H4 (cell line): ENCODE data around the gene RTN3. TPM values are rescaled to one million over a fixed set of nuclear protein-coding genes. Genes with fewer than 3 reads are reported as not detected.
A peak's percentile ranks its signal among the peaks of the same experiment; 100 is the strongest.
"Not testable (repeated sequence)": the region's sequence is repeated elsewhere in the genome, so short reads cannot be mapped to it uniquely, and the experiment has no call there.

Experiments used
- DNase-seq: peaks from one replicate; pipeline ENCODE4 v3.0.0-alpha.2; 2015; ENCODE audit warnings: low spot score
- total RNA-seq: library from RNA; depleted of rRNA; stranded (reverse); fragments of >200 nt; shearing (Covaris generic); gene quantifications from 2 replicates; pipeline ENCODE4 v1.2.3, GENCODE V29; 2014

RTN3 gene
- total RNA-seq, 1 experiment from 2014 or later = 78.6 TPM

GRCh38 chr11:63767565-63768236, 86.4 kb downstream of the RTN3 start:
- no peak for DNase-seq

GRCh38 chr11:63768237-63769041, 87.1 kb downstream of the RTN3 start, which contains the start of gene ZFTA:
ZFTA (minus strand) TSS chr11:63768775; CDS start chr11:63768622, 153 bp downstream.
- DNase-seq = no peak

- no peak for DNase-seq
Observed at GRCh38 chr11:63769042-63769713, 87.9 kb downstream of the RTN3 start.

- no peak for DNase-seq
Observed at GRCh38 chr11:63769714-63770455, 88.6 kb downstream of the RTN3 start.

- no peak for DNase-seq
Observed at GRCh38 chr11:63770763-63771162, 89.5 kb downstream of the RTN3 start.

GRCh38 chr11:63771741-63772318, 90.5 kb downstream of the RTN3 start:
- DNase-seq = not testable (repeated sequence)

GRCh38 chr11:63775191-63775590, 93.9 kb downstream of the RTN3 start:
- no peak for DNase-seq

DNA sequence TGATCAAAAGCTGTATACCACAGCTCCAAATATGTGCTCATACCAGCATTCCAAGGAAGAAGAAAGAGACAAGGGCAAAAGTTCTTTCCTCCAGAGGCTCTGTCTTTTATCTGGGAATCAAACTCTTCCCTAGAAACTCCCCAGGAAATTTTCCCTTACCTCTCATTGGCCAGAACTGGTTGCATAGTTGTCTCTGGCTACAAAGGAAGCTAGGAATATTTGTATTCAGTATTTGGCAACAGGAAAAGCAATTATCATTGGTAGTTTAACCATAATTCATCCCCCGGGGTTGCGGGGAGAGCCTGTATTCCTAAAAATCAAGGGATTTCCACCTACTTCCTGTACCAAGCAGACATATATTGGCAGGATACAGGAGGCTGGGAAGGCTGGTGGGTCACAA, 97.7 kb downstream of the RTN3 start:
- no peak for DNase-seq

- no peak for DNase-seq
Observed at GRCh38 chr11:63782749-63783148, 101.4 kb downstream of the RTN3 start.

DNA sequence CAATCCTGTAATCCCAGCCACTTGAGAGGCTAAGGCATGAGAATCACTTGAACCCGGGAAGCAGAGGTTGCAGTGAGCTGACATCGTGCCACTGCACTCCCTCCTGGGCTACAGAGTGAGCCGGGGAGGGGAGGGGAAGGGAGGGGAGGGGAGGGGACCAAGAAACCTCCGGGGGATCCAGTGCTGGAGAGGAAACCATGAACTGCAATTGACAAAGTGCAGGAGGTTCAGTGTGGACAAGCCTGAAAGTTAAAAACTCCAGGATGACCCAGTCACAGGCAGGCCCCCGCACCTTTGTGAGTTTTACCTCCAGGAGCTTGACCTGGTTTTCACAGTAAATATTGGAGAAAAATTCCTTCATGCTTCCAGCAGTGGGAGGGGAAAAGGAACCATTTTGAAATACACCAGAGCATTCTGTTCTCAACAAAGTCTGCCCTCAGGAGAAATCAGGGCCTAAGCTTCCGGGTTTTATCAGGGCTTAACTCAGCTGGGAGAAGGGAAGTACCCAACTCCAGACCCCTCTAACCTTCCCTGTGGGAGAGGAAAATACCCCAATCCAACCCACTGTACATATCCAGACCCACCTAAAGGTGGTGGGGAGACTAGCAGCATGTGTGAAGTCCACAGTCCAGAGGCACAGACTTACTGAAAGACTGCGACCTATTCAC, 102.8 kb downstream of the RTN3 start:
- no peak for DNase-seq

DNA sequence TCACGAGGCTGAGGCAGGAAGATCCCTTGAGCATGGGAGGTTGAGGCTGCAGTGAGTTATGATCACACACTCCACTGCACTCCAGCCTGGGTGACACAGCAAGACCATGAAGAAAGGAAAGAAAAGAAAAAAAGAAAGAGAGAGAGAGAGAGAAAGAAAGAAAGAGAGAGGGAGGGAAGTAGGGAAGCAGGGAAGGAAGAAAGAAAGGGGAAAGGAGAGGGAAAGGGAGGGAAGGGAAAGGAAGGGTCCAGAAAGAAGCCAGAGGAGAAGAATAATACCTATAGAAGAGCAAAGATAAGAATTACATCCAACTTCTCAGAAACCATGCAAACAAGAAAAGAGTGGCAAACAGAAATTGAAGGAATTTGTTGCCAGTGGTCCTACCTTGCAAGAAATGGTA, 104.5 kb downstream of the RTN3 start:
- no peak for DNase-seq

DNA sequence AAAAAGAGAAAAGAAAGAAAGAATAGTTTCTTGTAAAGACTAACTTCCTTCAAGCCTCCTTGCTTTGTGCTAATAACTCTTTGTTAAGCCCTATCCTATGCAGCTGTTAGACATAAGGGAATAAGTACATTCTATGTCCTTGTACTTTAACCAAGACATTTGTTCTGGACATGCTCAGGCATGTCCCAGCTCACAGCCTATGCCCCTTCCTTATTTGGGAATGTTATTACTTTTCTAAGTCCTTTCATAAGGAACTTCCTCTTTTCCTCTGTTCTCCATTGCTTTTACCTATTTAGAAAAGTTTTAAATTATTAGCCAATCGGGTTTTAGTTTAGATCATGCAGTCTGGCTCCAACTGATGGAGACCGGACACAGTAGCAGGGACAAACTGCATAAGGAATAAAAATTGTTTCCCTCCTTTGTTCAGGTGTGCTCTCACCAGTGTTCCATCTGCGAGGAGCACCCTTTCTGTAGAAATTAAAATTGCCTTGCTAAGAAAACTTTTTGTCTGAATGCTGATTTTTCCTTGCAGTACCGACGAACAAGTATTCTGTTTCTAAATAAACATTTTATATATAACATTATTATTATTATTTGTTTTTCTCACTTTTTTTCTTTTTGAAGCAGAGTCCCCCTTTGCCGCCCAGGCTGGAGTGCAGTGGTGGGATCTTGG, 110.3 kb downstream of the RTN3 start:
- no peak for DNase-seq

- no peak for DNase-seq
Observed at GRCh38 chr11:63793161-63793560, 111.9 kb downstream of the RTN3 start.

DNA sequence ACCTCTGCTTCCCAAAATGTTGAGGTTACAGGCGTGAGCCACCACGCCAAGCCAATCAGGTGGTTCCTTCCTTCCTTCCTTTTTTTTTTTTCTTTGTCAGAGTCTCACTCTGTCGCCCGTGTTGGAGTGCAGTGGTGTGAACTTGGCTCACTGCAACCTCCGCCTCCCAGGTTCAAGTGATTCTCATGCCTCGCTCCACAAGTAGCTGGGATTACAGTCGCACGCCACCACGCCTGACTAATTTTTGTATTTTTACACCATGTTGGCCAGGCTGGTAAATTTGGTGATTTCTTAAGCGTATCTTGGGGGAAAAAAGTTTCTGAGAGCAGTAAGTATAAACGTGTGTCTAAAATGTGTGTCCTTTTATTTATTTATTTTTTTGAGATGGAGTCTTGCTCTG, 113.8 kb downstream of the RTN3 start:
- no peak for DNase-seq

GRCh38 chr11:63800921-63801320, 119.6 kb downstream of the RTN3 start:
- no peak for DNase-seq

DNA sequence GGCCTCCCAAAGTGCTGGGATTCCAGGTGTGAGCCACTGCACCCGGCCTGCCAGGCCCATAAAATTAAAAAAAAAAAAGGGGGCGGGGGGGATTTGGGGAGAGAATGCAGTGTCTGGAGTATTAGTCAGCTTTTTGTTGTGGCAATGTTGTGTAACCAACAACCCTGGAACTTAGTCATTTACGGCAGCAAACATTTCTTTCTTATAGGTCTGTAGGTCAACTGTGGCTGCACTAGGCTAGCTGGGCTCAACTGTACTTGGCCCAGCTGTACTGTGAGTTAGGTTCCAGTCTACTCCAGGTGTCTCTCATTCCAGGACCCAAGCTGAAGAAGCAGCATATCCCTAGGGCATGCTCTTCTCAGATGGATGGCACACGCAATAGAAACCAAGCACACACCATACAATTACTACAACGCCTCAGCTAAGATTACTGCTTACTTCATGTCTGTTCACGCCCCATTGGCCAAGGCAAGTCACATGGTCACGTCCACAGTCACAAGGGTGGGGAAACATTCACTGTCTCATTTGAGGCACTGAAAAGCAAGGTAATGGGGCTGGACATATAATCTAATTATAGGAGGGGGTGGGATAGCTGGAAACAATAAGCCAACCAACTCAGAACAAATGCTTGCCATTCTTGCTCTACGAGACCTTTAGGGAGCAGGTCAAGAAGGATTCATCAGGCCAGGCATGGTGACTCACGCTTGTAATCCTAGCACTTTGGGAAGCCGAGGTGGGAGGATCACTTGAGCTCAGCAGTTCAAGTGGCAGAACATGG, 121.5 kb downstream of the RTN3 start:
- DNase-seq = peak; percentile 47

- DNase-seq = no peak
Observed at GRCh38 chr11:63804259-63804658, 123.0 kb downstream of the RTN3 start.

- DNase-seq = no peak
Observed at GRCh38 chr11:63805844-63806415, 124.6 kb downstream of the RTN3 start.
